OCI-LY7 (cell line): ENCODE data around the gene EIF3K. TPM values are rescaled to one million over a fixed set of nuclear protein-coding genes. Genes with fewer than 3 reads are reported as not detected.
A peak's percentile ranks its signal among the peaks of the same experiment; 100 is the strongest.

ENCODE experiments used
- BruUV-seq: library from RNA; stranded (reverse); fragments of 400-500 nt; replicated peaks from 2 replicates; lab custom pipeline; 2021; lab: Mats Ljungman, UMichigan
- CTCF ChIA-PET: fragments of 300-600 bp; sonication (Branson Sonifier 250); formaldehyde crosslinking; loops from one replicate; lab custom pipeline; 2022; ENCODE audit warnings: antibody characterized with exemption; ENCODE audit not compliant: unreplicated experiment; lab: Charles Lee
- POLR2A ChIA-PET: fragments of 300-600 bp; sonication (Branson Sonifier 250); formaldehyde crosslinking; loops from one replicate; lab custom pipeline; 2022; ENCODE audit warnings: antibody characterized with exemption; lab: Charles Lee
- DNase-seq: peaks from one replicate; pipeline ENCODE4 v3.0.0-alpha.2; 2015; ENCODE audit warnings: low spot score
- H2AFZ ChIP-seq: fragments of 200-600 bp; sonication (generic), shearing (Covaris generic); 2 replicates; pipeline ENCODE4 v1.6.1; 2014; ENCODE audit warnings: mild to moderate bottlenecking, antibody characterized with exemption, low read length, moderate library complexity
- H3K27ac ChIP-seq: fragments of 200-600 bp; sonication (generic); 2 replicates; pipeline ENCODE4 v1.5.1; 2014; ENCODE audit warnings: mixed run types, low read depth, mild to moderate bottlenecking, moderate library complexity, low read length, inconsistent platforms; ENCODE audit not compliant: poor library complexity, severe bottlenecking
- H3K36me3 ChIP-seq: fragments of 200-600 bp; sonication (generic); 2 replicates; pipeline ENCODE4 v1.6.1; 2014; ENCODE audit warnings: mild to moderate bottlenecking, antibody characterized with exemption, low read length, moderate library complexity, mixed read lengths; ENCODE audit not compliant: insufficient read depth
- H3K4me1 ChIP-seq: fragments of 200-600 bp; sonication (generic); 2 replicates; pipeline ENCODE4 v1.5.1; 2014; ENCODE audit warnings: mild to moderate bottlenecking, low read length; ENCODE audit not compliant: insufficient read depth, poor library complexity, severe bottlenecking
- H3K4me2 ChIP-seq: fragments of 200-600 bp; sonication (generic); 2 replicates; pipeline ENCODE4 v1.6.1; 2014; ENCODE audit warnings: mild to moderate bottlenecking, low read length
- H3K4me3 ChIP-seq: fragments of 200-600 bp; sonication (generic); 2 replicates; pipeline ENCODE4 v1.5.1; 2014; ENCODE audit warnings: mild to moderate bottlenecking, low read depth, low read length; ENCODE audit not compliant: poor library complexity, severe bottlenecking
- H3K79me2 ChIP-seq: fragments of 200-600 bp; sonication (generic); 2 replicates; pipeline ENCODE4 v1.6.1; 2016; ENCODE audit warnings: low read depth, mild to moderate bottlenecking, low read length, moderate library complexity, mixed read lengths; ENCODE audit not compliant: insufficient read depth
- H3K9me2 ChIP-seq: fragments of 200-600 bp; sonication (generic); 2 replicates; pipeline ENCODE4 v1.6.1; 2016; ENCODE audit warnings: mild to moderate bottlenecking, low read length, mixed read lengths; ENCODE audit not compliant: insufficient read depth
- H3K9me3 ChIP-seq: fragments of 200-600 bp; sonication (generic); 2 replicates; pipeline ENCODE4 v1.6.1; 2014; ENCODE audit warnings: mild to moderate bottlenecking, mixed run types, low read length, mixed read lengths
- H4K20me1 ChIP-seq: fragments of 200-600 bp; sonication (generic); 2 replicates; pipeline ENCODE4 v1.6.1; 2014; ENCODE audit warnings: mild to moderate bottlenecking, antibody characterized with exemption, low read length, moderate library complexity, mixed read lengths; ENCODE audit not compliant: insufficient read depth
- EZH2phosphoT487 ChIP-seq: fragments of 200-600 bp; sonication (generic); IDR thresholded peaks from 2 replicates; pipeline ENCODE4 v1.6.1; 2018; ENCODE audit warnings: low read depth, borderline replicate concordance, mild to moderate bottlenecking, mixed run types, antibody characterized with exemption, low read length, moderate library complexity, mixed read lengths
- intact Hi-C: fragments of 100-400 bp; cut with micrococcal nuclease; formaldehyde crosslinking; loops from one replicate; pipeline ENCODE4 v1.10.0; 2022; ENCODE audit not compliant: unreplicated experiment
- total RNA-seq, 2 experiments: library from RNA; depleted of rRNA in 1 of 2; stranded (reverse); fragments of >200 nt in 1 of 2; shearing (Covaris generic) in 1 of 2; gene quantifications; 2 replicates each; pipeline ENCODE4 v1.2.3, GENCODE V29; 2014 to 2022
- TF ChIP-seq, protein P1 (sequence below): fragments of 200-600 bp; sonication (generic); conservative IDR thresholded peaks from 2 replicates; pipeline ENCODE4 v1.5.1; 2014; ENCODE audit warnings: mild to moderate bottlenecking, antibody characterized with exemption, low read length, moderate library complexity, mixed read lengths

Gene EIF3K
- total RNA-seq, 2 experiments from 2014 or later, result 321 to 364 TPM

GRCh38 chr19:38666663-38667511 lies 47.9 kb downstream of the EIF3K start:
- POLR2A ChIA-PET, result interaction anchor here (0.6 kb wide), 1 partner anchor 267 kb away, joined by 3 read pairs; no protein-coding TSS in a partner anchor

GRCh38 chr19:38667661-38668171 lies 48.7 kb downstream of the EIF3K start:
- intact Hi-C loops, result no loop called here

More at GRCh38 chr19:38666663-38667511, 47.9 kb downstream of the EIF3K start:
- no peaks in the 10 kb centered on the region for H3K9me3 ChIP-seq
- H3K79me2 ChIP-seq, result peaks cover 49% of the 10 kb centered on the region
- no peak overlapping the region for H3K4me3 ChIP-seq
- H3K9me2 ChIP-seq, result no peaks in the 10 kb centered on the region
- intact Hi-C loops, result no loop called here
- H3K36me3 ChIP-seq, result peaks cover 7% of the 10 kb centered on the region; the same call in 1 of the 2 replicates
- BruUV-seq, result no TSS peak
- CTCF ChIA-PET, result no interaction called here
- H2AFZ ChIP-seq, result no peak overlapping the region
- TF ChIP-seq, protein P1, sequence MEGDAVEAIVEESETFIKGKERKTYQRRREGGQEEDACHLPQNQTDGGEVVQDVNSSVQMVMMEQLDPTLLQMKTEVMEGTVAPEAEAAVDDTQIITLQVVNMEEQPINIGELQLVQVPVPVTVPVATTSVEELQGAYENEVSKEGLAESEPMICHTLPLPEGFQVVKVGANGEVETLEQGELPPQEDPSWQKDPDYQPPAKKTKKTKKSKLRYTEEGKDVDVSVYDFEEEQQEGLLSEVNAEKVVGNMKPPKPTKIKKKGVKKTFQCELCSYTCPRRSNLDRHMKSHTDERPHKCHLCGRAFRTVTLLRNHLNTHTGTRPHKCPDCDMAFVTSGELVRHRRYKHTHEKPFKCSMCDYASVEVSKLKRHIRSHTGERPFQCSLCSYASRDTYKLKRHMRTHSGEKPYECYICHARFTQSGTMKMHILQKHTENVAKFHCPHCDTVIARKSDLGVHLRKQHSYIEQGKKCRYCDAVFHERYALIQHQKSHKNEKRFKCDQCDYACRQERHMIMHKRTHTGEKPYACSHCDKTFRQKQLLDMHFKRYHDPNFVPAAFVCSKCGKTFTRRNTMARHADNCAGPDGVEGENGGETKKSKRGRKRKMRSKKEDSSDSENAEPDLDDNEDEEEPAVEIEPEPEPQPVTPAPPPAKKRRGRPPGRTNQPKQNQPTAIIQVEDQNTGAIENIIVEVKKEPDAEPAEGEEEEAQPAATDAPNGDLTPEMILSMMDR, result no peak
- H3K4me2 ChIP-seq, result peak overlapping the region; percentile 66
- peak overlapping the region; percentile 25 for H3K27ac ChIP-seq
- peaks cover 46% of the 10 kb centered on the region for H3K4me1 ChIP-seq
- peak; percentile 48 for DNase-seq
- peaks cover 6% of the 10 kb centered on the region; the same call in 1 of the 2 replicates for H4K20me1 ChIP-seq

More at GRCh38 chr19:38667661-38668171, 48.7 kb downstream of the EIF3K start:
- no peaks in the 10 kb centered on the region for H3K9me2 ChIP-seq
- H3K79me2 ChIP-seq, result peaks cover 49% of the 10 kb centered on the region
- POLR2A ChIA-PET, result interaction anchor here (0.7 kb wide), 1 partner anchor 194 kb away, joined by 4 read pairs; no protein-coding TSS in a partner anchor
- no peak overlapping the region for H2AFZ ChIP-seq
- H4K20me1 ChIP-seq, result peaks cover 6% of the 10 kb centered on the region; the same call in 1 of the 2 replicates
- H3K4me2 ChIP-seq, result peak overlapping the region; percentile 66
- peaks cover 7% of the 10 kb centered on the region; the same call in 1 of the 2 replicates for H3K36me3 ChIP-seq
- TF ChIP-seq, protein P1, result no peak
- no peak for TF ChIP-seq EZH2phosphoT487
- BruUV-seq, result TSS peak; percentile 28
- H3K9me3 ChIP-seq, result no peaks in the 10 kb centered on the region
- H3K4me3 ChIP-seq, result peak overlapping the region; percentile 23
- CTCF ChIA-PET, result no interaction called here
- H3K27ac ChIP-seq, result peak overlapping the region; percentile 25
- peaks cover 46% of the 10 kb centered on the region for H3K4me1 ChIP-seq
- DNase-seq, result no peak
